Measurements from ENCODE around the gene ARFGEF3. TPM values are rescaled to one million over a fixed set of nuclear protein-coding genes. Genes with fewer than 3 reads are reported as not detected.

Gene ARFGEF3
- total and polyA plus RNA-seq, 8 donors: 5.8 to 22.6 (median 8.1) TPM

DNA sequence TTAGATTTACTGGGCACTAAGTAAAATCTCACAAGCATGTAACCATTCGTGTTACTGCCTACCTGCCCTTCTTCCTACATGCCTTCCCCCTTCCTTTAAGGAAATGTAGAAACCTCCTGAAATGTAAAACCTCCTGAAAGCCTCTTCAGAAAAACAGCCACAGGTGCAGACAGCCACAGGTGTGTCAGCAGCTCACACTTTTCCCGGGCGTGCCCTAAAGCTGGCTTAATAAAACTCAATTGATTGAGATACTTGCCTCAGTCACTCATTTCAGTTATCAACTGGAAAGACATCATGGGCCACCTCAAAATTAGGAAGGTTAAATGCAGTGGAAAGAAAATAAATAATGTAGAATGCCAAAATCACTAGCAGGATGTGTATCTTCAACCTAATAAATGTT, 79.6 kb downstream of the ARFGEF3 start:
- Histone ChIP-seq H3K4me3 (no peak overlapping the region), H3K27ac (no peak overlapping the region), H3K27me3 (no peaks in the 10 kb centered on the region), H3K4me1 (no peaks in the 10 kb centered on the region), H3K9me3 (no peaks in the 10 kb centered on the region), H3K36me3 (no peaks in the 10 kb centered on the region)
- TF ChIP-seq, protein P1, sequence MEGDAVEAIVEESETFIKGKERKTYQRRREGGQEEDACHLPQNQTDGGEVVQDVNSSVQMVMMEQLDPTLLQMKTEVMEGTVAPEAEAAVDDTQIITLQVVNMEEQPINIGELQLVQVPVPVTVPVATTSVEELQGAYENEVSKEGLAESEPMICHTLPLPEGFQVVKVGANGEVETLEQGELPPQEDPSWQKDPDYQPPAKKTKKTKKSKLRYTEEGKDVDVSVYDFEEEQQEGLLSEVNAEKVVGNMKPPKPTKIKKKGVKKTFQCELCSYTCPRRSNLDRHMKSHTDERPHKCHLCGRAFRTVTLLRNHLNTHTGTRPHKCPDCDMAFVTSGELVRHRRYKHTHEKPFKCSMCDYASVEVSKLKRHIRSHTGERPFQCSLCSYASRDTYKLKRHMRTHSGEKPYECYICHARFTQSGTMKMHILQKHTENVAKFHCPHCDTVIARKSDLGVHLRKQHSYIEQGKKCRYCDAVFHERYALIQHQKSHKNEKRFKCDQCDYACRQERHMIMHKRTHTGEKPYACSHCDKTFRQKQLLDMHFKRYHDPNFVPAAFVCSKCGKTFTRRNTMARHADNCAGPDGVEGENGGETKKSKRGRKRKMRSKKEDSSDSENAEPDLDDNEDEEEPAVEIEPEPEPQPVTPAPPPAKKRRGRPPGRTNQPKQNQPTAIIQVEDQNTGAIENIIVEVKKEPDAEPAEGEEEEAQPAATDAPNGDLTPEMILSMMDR (IDR thresholded peaks at IDR 0.05): no peak
- no peak for ATAC-seq
- intact Hi-C loops (cut with DNase I): no loop called here
- no peak for DNase-seq

DNA sequence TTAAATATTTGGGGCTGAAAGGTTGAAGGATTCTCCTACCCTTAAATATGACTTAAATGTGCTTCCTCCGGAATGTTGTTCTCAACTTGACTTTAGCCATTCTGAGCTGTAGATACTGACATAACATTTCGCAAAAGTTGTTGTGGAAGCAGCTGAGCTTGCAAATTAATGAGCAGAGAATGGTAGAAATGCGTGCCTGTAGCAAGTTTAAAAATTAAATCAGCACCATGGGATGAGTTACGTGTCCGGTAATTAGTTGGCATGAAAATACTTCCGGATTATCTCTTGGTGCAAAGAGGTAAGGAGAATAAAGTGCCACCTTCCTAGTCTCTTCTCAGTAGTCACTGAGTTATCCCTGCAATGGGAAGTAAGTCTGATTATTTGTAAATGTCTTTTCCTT, 80.2 kb downstream of the ARFGEF3 start:
- intact Hi-C loops (cut with DNase I): no loop called here
- TF ChIP-seq, protein P1 (IDR thresholded peaks at IDR 0.05): no peak
- no peak for ATAC-seq
- no peak overlapping the region for H3K4me3 ChIP-seq
- H3K36me3 ChIP-seq: no peaks in the 10 kb centered on the region
- H3K9me3 ChIP-seq: no peaks in the 10 kb centered on the region
- H3K27ac ChIP-seq: no peak overlapping the region
- no peaks in the 10 kb centered on the region for H3K4me1 ChIP-seq
- H3K27me3 ChIP-seq: no peaks in the 10 kb centered on the region
- no peak for DNase-seq

DNA sequence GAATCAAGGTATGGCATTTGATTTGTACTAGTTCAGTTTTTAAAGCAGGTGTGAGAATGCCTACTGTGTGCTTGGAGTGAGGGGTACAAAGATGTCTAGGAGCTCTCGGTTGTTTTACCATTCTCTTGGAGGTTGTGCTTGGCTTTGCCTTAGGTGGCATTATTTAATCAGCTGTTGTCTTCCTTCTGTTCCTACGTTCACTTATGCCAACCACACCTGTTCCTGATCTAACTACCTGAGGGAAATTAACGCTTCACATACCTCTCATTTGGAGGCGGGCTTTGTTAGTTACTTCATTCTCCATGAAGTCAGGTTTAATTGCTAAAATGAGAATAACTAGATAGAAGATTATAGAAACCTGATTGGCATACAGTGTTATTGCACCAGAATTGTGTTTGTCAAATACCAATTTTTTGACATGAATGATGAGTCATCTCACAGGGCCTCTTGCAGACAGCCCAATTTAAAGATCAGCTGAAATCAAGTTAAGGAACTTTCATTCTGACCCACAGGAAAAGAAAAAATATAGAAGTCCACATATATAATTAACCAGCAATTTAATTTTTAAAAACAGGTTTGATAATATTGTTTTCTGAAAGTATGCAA, 81.4 kb downstream of the ARFGEF3 start:
- intact Hi-C loops (cut with DNase I): no loop called here
- Histone ChIP-seq H3K9me3 (no peaks in the 10 kb centered on the region), H3K4me3 (no peak overlapping the region), H3K4me1 (no peaks in the 10 kb centered on the region), H3K36me3 (no peaks in the 10 kb centered on the region), H3K27me3 (no peaks in the 10 kb centered on the region), H3K27ac (no peak overlapping the region)
- DNase-seq: no peak
- no peak for ATAC-seq
- TF ChIP-seq, protein P1 (IDR thresholded peaks at IDR 0.05): no peak

DNA sequence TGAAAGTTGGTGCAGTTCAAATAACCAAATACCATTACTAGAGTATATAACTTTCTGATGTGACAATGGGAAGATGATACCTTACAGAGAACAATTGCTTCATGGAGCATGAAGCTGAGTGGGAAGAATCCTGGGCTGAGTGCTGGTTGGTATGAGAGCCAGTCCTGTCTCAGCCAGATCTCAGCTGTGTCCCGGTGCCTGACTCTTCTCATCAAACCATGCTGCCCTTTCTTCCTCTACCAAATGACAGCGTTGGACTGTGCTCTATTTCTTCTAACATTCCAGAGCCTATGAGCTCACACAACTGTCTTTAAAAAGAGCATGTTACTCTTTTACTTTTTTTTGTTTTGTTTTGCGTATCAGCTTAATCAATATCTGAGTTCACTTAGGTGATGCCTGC, 84.0 kb downstream of the ARFGEF3 start:
- no peak overlapping the region for H3K4me3 ChIP-seq
- no peaks in the 10 kb centered on the region for H3K9me3 ChIP-seq
- ATAC-seq (no peak), DNase-seq (no peak)
- TF ChIP-seq, protein P1 (IDR thresholded peaks at IDR 0.05): no peak
- H3K27ac ChIP-seq: no peak overlapping the region
- H3K4me1 ChIP-seq: no peaks in the 10 kb centered on the region
- no peaks in the 10 kb centered on the region for H3K36me3 ChIP-seq
- intact Hi-C loops (cut with DNase I): no loop called here
- H3K27me3 ChIP-seq: no peaks in the 10 kb centered on the region

DNA sequence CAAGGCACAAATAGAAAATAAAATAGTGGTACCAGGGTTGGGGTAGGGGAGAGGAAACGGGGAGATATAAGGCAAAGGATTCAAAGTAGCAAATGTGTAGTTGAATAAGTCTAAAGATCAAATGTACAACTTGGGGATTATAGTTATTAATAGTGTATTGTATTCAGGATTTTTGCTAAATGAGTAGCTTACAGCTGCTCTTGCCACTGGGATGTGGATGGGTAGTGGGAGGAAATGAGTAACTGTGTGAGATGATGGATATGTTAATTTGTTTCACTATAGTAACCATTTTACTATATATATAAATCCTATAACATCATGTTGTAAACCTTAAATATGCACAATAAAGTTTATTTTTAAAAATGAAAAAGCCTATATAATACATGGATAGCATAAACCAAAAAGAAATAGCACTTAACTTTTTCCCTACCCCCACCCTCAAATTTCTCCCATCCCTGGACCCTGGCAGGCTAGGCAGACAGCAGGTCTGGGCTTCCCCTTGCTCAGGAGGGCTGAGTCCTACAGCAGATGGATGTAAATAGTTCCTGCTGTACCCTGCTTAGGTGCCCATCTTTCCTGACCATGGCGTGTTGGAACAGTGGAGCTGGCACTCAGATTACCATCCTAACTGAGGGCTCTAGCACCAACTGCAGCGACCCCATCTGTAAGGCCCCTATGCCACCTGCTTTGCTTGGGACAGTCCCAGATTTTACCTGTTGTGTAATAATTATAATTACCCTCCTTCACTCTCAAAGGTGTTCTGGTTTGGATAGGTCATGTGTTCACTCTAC, 85.1 kb downstream of the ARFGEF3 start:
- Histone ChIP-seq H3K4me1 (no peaks in the 10 kb centered on the region), H3K27ac (no peak overlapping the region), H3K36me3 (no peaks in the 10 kb centered on the region), H3K27me3 (no peaks in the 10 kb centered on the region), H3K4me3 (no peak overlapping the region), H3K9me3 (no peaks in the 10 kb centered on the region)
- DNase-seq (no peak), ATAC-seq (no peak)
- intact Hi-C loops (cut with DNase I): no loop called here
- TF ChIP-seq, protein P1 (IDR thresholded peaks at IDR 0.05): no peak
